Neural progenitor cell (in vitro differentiated cells): ENCODE data around the gene ZNF485. TPM values are rescaled to one million over a fixed set of nuclear protein-coding genes. Genes with fewer than 3 reads are reported as not detected.

Experiments
- DNase-seq: peaks from one replicate; pipeline ENCODE4 v3.0.0-alpha.2; 2016; ENCODE audit warnings: low spot score
- H2AFZ ChIP-seq: fragments of 200-600 bp; sonication (generic); replicated peaks from 2 replicates; pipeline ENCODE4 v1.6.1; 2016; ENCODE audit warnings: antibody characterized with exemption
- H3F3A ChIP-seq: fragments of 200-600 bp; sonication (generic); 2 replicates; pipeline ENCODE4 v1.6.1; 2016; ENCODE audit warnings: antibody characterized with exemption, low read depth
- H3K27ac ChIP-seq: fragments of 200-600 bp; sonication (generic); 2 replicates; pipeline ENCODE4 v1.5.1; 2016; ENCODE audit warnings: mild to moderate bottlenecking
- H3K27me3 ChIP-seq: fragments of 200-600 bp; sonication (generic); 2 replicates; pipeline ENCODE4 v1.6.1; 2016; ENCODE audit warnings: mild to moderate bottlenecking, moderate library complexity
- H3K36me3 ChIP-seq: fragments of 200-600 bp; sonication (generic); 2 replicates; pipeline ENCODE4 v1.5.1; 2016
- H3K4me1 ChIP-seq: fragments of 200-600 bp; sonication (generic); 2 replicates; pipeline ENCODE4 v1.6.1; 2016; ENCODE audit warnings: mixed run types
- H3K4me2 ChIP-seq: fragments of 200-600 bp; sonication (generic); 2 replicates; pipeline ENCODE4 v1.6.1; 2016
- H3K4me3 ChIP-seq: fragments of 200-600 bp; sonication (generic); 2 replicates; pipeline ENCODE4 v1.5.1; 2016
- H3K79me2 ChIP-seq: fragments of 200-600 bp; sonication (generic); 2 replicates; pipeline ENCODE4 v1.6.1; 2016; ENCODE audit warnings: low read depth
- H3K9ac ChIP-seq: fragments of 200-600 bp; sonication (generic); 2 replicates; pipeline ENCODE4 v1.6.1; 2016
- H3K9me3 ChIP-seq: fragments of 200-600 bp; sonication (generic); 2 replicates; pipeline ENCODE4 v1.5.1; 2016; ENCODE audit warnings: low read depth
- H4K20me1 ChIP-seq: fragments of 200-600 bp; sonication (generic); 2 replicates; pipeline ENCODE4 v1.6.1; 2016; ENCODE audit warnings: low read depth
- H3K27ac Mint-ChIP-seq: 3 replicates; pipeline ENCODE4 v1.8.0; 2021; ENCODE audit warnings: mixed read lengths
- H3K27me3 Mint-ChIP-seq: 2 replicates; pipeline ENCODE4 v1.8.0; 2022; ENCODE audit warnings: low read depth, mild to moderate bottlenecking, inconsistent platforms, moderate library complexity, mixed read lengths; ENCODE audit not compliant: insufficient read depth
- H3K36me3 Mint-ChIP-seq: 3 replicates; pipeline ENCODE4 v1.8.0; 2021; ENCODE audit warnings: mixed read lengths
- H3K4me1 Mint-ChIP-seq: 3 replicates; pipeline ENCODE4 v1.8.0; 2021; ENCODE audit warnings: mixed read lengths
- H3K4me3 Mint-ChIP-seq: 3 replicates; pipeline ENCODE4 v1.8.0; 2021; ENCODE audit warnings: mild to moderate bottlenecking, moderate library complexity, mixed read lengths
- H3K9me3 Mint-ChIP-seq: 3 replicates; pipeline ENCODE4 v1.8.0; 2020; ENCODE audit warnings: mixed read lengths
- CTCF ChIP-seq: fragments of 200-600 bp; sonication (generic); IDR thresholded peaks from 2 replicates; pipeline ENCODE4 v1.5.1; 2017; ENCODE audit warnings: antibody characterized with exemption, mild to moderate bottlenecking
- EZH2 ChIP-seq: fragments of 200-600 bp; sonication (generic); IDR thresholded peaks from 2 replicates; pipeline ENCODE4 v1.6.1; 2017; ENCODE audit warnings: antibody characterized with exemption, mild to moderate bottlenecking, moderate library complexity
- EZH2phosphoT487 ChIP-seq: fragments of 200-600 bp; sonication (generic); IDR thresholded peaks from 2 replicates; pipeline ENCODE4 v1.6.1; 2017; ENCODE audit warnings: antibody characterized with exemption
- total RNA-seq: library from RNA; depleted of rRNA; stranded (reverse); fragments of >200 nt; gene quantifications from 2 replicates; pipeline ENCODE4 v1.2.3, GENCODE V29; 2015; ENCODE audit warnings: low replicate concordance

ZNF485 gene
- total RNA-seq, 1 donor from 2014 or later = 4.7 TPM

GRCh38 chr10:43619368-43619767 is 13.1 kb downstream of the ZNF485 start:
- peaks cover 27% of the 10 kb centered on the region for H3K36me3 ChIP-seq
- peaks cover 27% of the 10 kb centered on the region for H3K36me3 Mint-ChIP-seq
- H3K27ac Mint-ChIP-seq = no peak overlapping the region
- no peak overlapping the region for H3K4me3 Mint-ChIP-seq
- H3K4me1 Mint-ChIP-seq = no peaks in the 10 kb centered on the region
- no peaks in the 10 kb centered on the region for H3K79me2 ChIP-seq
- no peak overlapping the region for H2AFZ ChIP-seq
- no peaks in the 10 kb centered on the region for H3K27me3 ChIP-seq
- peaks cover 50% of the 10 kb centered on the region for H3K9me3 Mint-ChIP-seq
- H3K27me3 Mint-ChIP-seq = no peaks in the 10 kb centered on the region
- H3K4me3 ChIP-seq = no peak overlapping the region
- H3K9me3 ChIP-seq = peaks cover 38% of the 10 kb centered on the region
- H4K20me1 ChIP-seq = no peaks in the 10 kb centered on the region
- no peak overlapping the region for H3K27ac ChIP-seq
- H3K4me1 ChIP-seq = no peaks in the 10 kb centered on the region
- TF ChIP-seq EZH2phosphoT487 (no peak), EZH2 (no peak), CTCF (no peak)
- H3F3A ChIP-seq = no peaks in the 10 kb centered on the region
- no peak overlapping the region for H3K4me2 ChIP-seq
- no peak for DNase-seq
- no peak overlapping the region for H3K9ac ChIP-seq

GRCh38 chr10:43622038-43622437 is 15.8 kb downstream of the ZNF485 start:
- Mint-ChIP-seq H3K27me3 (no peaks in the 10 kb centered on the region), H3K4me1 (no peaks in the 10 kb centered on the region), H3K27ac (no peak overlapping the region), H3K36me3 (peaks cover 5% of the 10 kb centered on the region), H3K4me3 (no peak overlapping the region), H3K9me3 (peaks cover 33% of the 10 kb centered on the region)
- TF ChIP-seq CTCF (no peak), EZH2 (no peak), EZH2phosphoT487 (no peak)
- Histone ChIP-seq H3K4me3 (no peak overlapping the region), H4K20me1 (no peaks in the 10 kb centered on the region), H3K79me2 (no peaks in the 10 kb centered on the region), H3K36me3 (peaks cover 4% of the 10 kb centered on the region), H3K27ac (no peak overlapping the region), H3K27me3 (no peaks in the 10 kb centered on the region), H3K4me1 (no peaks in the 10 kb centered on the region), H2AFZ (no peak overlapping the region), H3K4me2 (no peak overlapping the region), H3K9me3 (peaks cover 18% of the 10 kb centered on the region), H3F3A (no peaks in the 10 kb centered on the region), H3K9ac (no peak overlapping the region)
- no peak for DNase-seq

GRCh38 chr10:43623351-43623750 is 17.1 kb downstream of the ZNF485 start:
- no peaks in the 10 kb centered on the region for H4K20me1 ChIP-seq
- peaks cover 2% of the 10 kb centered on the region for H3K36me3 Mint-ChIP-seq
- H3K27me3 ChIP-seq = no peaks in the 10 kb centered on the region
- no peaks in the 10 kb centered on the region for H3K27me3 Mint-ChIP-seq
- no peaks in the 10 kb centered on the region for H3K79me2 ChIP-seq
- H3K27ac ChIP-seq = no peak overlapping the region
- no peak overlapping the region for H3K4me3 Mint-ChIP-seq
- no peaks in the 10 kb centered on the region for H3K4me1 Mint-ChIP-seq
- DNase-seq = no peak
- peaks cover 12% of the 10 kb centered on the region for H3K9me3 ChIP-seq
- no peaks in the 10 kb centered on the region for H3K36me3 ChIP-seq
- no peak overlapping the region for H2AFZ ChIP-seq
- no peak overlapping the region for H3K4me3 ChIP-seq
- H3K27ac Mint-ChIP-seq = no peak overlapping the region
- TF ChIP-seq EZH2phosphoT487 = no peak
- TF ChIP-seq CTCF = no peak
- no peak for TF ChIP-seq EZH2
- H3K9ac ChIP-seq = no peak overlapping the region
- H3F3A ChIP-seq = no peaks in the 10 kb centered on the region
- no peak overlapping the region for H3K4me2 ChIP-seq
- no peaks in the 10 kb centered on the region for H3K4me1 ChIP-seq
- H3K9me3 Mint-ChIP-seq = peaks cover 26% of the 10 kb centered on the region

GRCh38 chr10:43627942-43628341 is 21.7 kb downstream of the ZNF485 start:
- H3K27ac ChIP-seq = no peak overlapping the region
- no peaks in the 10 kb centered on the region for H3K27me3 Mint-ChIP-seq
- no peak overlapping the region for H3K9ac ChIP-seq
- no peaks in the 10 kb centered on the region for H3K27me3 ChIP-seq
- H4K20me1 ChIP-seq = no peaks in the 10 kb centered on the region
- H2AFZ ChIP-seq = no peak overlapping the region
- no peaks in the 10 kb centered on the region for H3F3A ChIP-seq
- TF ChIP-seq EZH2 = no peak
- no peak for TF ChIP-seq EZH2phosphoT487
- TF ChIP-seq CTCF = no peak
- H3K4me1 Mint-ChIP-seq = no peaks in the 10 kb centered on the region
- no peak overlapping the region for H3K27ac Mint-ChIP-seq
- no peaks in the 10 kb centered on the region for H3K79me2 ChIP-seq
- H3K4me2 ChIP-seq = no peak overlapping the region
- no peaks in the 10 kb centered on the region for H3K36me3 ChIP-seq
- no peak for DNase-seq
- no peak overlapping the region for H3K4me3 Mint-ChIP-seq
- no peak overlapping the region for H3K4me3 ChIP-seq
- peaks cover 9% of the 10 kb centered on the region for H3K9me3 Mint-ChIP-seq
- peaks cover 1% of the 10 kb centered on the region for H3K9me3 ChIP-seq
- no peaks in the 10 kb centered on the region for H3K4me1 ChIP-seq
- H3K36me3 Mint-ChIP-seq = no peaks in the 10 kb centered on the region
